Esophagus squamous epithelium (tissue), 4 donors: ENCODE data around the gene CDH16.

ENCODE experiments used
- CTCF ChIP-seq, 6 experiments: fragments of 450-650 bp in 4 of 6; fragments of 200-600 bp in 2 of 6; sonication (generic) in 2 of 6; IDR thresholded peaks; one replicate each; pipeline ENCODE4 v1.5.1; 2016 to 2019; ENCODE audit warnings: antibody characterized with exemption in 6 of 6, mild to moderate bottlenecking in 4 of 6, moderate library complexity in 4 of 6
- POLR2A ChIP-seq, 4 donors: fragments of 450-650 bp; IDR thresholded peaks; one replicate each; pipeline ENCODE4 v1.6.1; 2017; ENCODE audit warnings: antibody characterized with exemption in 4 of 4, mild to moderate bottlenecking in 4 of 4, moderate library complexity in 3 of 4

DNA sequence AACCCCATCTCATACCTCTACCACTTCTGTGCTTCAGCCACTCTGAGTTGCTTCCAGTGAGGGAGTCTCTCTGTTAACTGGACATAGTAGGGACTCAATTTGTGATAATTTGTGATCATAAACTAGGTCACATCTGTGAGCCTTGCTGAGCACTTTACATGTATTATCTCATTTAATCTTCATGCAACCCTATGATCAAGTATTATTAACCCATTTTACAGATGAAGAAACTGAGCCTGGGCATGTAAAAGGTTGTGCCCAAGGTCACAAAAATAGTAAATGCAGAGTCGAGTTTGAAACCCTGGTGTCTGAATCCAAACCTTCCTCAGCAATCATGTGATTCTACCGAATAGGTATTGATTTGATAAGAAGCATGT lies 19.8 kb downstream of the CDH16 start:
- TF ChIP-seq CTCF (IDR thresholded peaks at IDR 0.05) (no peak), POLR2A (IDR thresholded peaks at IDR 0.05) (no peak)
